ENCODE data around the gene RFX2. TPM values are rescaled to one million over a fixed set of nuclear protein-coding genes. Genes with fewer than 3 reads are reported as not detected.

Gene RFX2
- total RNA-seq, 1 donor from 2014 or later: 6.5 TPM

DNA sequence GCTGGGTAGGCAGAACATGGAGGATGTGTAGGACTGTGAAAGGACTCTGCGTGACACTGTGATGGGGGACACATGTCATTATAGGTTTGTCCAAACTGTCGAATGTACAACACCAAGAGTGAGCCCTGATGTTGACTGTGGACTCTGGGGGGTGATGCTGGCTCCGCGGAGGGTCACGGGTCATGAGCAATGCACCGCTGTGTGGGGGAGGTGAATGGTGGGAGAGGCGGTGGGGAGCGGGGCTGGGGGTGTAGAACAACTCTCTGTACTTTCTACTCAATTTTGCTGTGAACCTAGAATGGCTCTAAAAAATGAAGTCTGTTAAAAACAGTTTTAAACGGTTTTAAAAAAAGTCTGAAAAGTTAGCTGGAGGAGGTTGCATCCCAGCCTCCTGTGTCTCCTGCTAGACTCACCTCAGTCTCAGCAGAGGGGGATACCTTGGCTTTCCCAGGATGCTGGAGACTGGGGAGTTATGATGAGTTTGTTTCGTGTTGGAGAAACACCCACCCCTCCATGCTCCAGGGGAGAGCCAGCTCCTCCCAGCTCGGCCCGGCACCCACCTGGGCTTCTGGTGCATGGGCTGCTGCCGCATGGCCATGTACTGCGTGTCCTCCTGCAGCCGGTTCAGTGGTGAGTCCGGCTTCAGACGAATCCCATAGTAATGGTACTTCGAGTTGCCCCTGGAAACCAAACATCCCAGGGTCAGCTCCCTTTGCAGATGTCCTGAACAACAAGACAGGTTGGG, 97.7 kb downstream of the RFX2 start:
- Mint-ChIP-seq H3K4me3 (ENCODE audit: unreplicated experiment) (no peak overlapping the region), H3K27me3 (ENCODE audit: low read depth) (no peaks in the 10 kb centered on the region), H3K9me3 (ENCODE audit: low read depth) (no peaks in the 10 kb centered on the region), H3K4me1 (ENCODE audit: low read depth) (peaks cover 4% of the 10 kb centered on the region), H3K27ac (ENCODE audit: unreplicated experiment) (no peak overlapping the region), H3K36me3 (ENCODE audit: low read depth) (peaks cover 8% of the 10 kb centered on the region)
- TF ChIP-seq, protein P1, sequence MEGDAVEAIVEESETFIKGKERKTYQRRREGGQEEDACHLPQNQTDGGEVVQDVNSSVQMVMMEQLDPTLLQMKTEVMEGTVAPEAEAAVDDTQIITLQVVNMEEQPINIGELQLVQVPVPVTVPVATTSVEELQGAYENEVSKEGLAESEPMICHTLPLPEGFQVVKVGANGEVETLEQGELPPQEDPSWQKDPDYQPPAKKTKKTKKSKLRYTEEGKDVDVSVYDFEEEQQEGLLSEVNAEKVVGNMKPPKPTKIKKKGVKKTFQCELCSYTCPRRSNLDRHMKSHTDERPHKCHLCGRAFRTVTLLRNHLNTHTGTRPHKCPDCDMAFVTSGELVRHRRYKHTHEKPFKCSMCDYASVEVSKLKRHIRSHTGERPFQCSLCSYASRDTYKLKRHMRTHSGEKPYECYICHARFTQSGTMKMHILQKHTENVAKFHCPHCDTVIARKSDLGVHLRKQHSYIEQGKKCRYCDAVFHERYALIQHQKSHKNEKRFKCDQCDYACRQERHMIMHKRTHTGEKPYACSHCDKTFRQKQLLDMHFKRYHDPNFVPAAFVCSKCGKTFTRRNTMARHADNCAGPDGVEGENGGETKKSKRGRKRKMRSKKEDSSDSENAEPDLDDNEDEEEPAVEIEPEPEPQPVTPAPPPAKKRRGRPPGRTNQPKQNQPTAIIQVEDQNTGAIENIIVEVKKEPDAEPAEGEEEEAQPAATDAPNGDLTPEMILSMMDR (IDR thresholded peaks at IDR 0.05): no peak
- DNase-seq (ENCODE audit: low spot score): peak; percentile 55

DNA sequence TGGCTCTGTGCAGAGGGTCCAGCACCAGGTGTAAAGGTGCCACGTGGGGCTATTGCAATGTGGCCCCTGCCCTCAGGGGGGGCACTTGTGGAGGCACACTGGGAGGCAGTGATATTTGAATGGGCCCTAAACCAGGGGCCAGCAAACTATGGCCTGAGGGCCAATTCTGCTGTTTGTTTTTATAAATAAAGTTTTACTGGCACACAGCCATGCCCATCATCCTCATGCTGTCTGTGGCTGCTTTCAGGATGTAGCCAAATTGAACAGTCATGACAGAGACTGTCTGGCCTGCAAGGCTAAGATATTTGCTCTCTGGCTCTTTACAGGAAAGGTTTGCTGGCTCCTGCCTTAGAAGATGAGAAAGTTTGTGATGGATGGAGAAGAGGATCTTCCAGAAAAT, 98.5 kb downstream of the RFX2 start:
- DNase-seq (ENCODE audit: low spot score): no peak
- Mint-ChIP-seq H3K36me3 (ENCODE audit: low read depth) (peaks cover 13% of the 10 kb centered on the region), H3K4me3 (ENCODE audit: unreplicated experiment) (no peak overlapping the region), H3K9me3 (ENCODE audit: low read depth) (no peaks in the 10 kb centered on the region), H3K4me1 (ENCODE audit: low read depth) (peaks cover 4% of the 10 kb centered on the region), H3K27me3 (ENCODE audit: low read depth) (no peaks in the 10 kb centered on the region), H3K27ac (ENCODE audit: unreplicated experiment) (peak overlapping the region; percentile 39)
- TF ChIP-seq, protein P1 (IDR thresholded peaks at IDR 0.05): no peak

DNA sequence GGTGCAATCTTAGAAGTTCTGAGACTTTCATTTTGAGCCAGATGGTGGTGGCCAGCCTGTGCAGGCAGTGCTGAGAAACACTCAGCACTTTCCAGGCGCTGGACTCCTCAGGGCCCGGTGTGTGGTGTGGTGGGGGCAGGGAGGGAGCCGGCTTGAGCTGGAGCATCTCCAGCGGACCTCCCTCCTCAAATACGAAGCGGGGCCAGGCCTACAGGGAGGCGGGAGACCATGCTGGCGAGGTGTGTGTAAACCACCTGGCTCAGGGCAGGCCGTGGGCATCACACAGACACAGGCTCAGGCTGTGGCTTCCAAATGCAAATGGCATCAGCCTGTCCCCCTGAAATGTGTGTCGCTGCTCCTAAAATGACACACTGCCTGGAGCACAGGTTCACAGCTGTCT, 99.1 kb downstream of the RFX2 start:
- no peak overlapping the region for H3K27ac Mint-ChIP-seq (ENCODE audit: unreplicated experiment)
- TF ChIP-seq, protein P1 (IDR thresholded peaks at IDR 0.05): no peak

DNA sequence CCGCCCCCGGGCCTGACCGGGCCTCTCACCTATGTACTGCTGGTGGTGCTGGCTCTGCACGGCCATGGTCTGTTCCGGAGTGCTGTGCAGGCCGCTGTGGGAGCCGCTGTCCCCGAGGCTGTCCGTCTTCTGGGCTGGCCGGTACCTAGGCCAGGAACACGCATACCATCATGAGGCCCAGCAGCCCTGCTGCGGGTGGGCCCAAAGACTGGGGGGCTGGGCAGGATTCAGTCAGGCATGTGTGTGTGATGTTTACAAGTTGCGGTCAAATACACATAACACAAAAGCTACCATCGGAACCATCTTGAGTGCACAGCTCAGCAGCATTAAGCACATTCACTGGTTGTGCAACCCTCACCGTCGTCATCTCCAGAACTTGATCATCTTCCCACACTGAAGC, 100.2 kb downstream of the RFX2 start:
- no peaks in the 10 kb centered on the region for H3K27me3 Mint-ChIP-seq (ENCODE audit: low read depth)
- DNase-seq (ENCODE audit: low spot score): peak; percentile 81
- H3K36me3 Mint-ChIP-seq (ENCODE audit: low read depth): peaks cover 13% of the 10 kb centered on the region
- H3K4me3 Mint-ChIP-seq (ENCODE audit: unreplicated experiment): no peak overlapping the region
- peaks cover 4% of the 10 kb centered on the region for H3K4me1 Mint-ChIP-seq (ENCODE audit: low read depth)
- no peak overlapping the region for H3K27ac Mint-ChIP-seq (ENCODE audit: unreplicated experiment)
- H3K9me3 Mint-ChIP-seq (ENCODE audit: low read depth): no peaks in the 10 kb centered on the region
- TF ChIP-seq, protein P1 (IDR thresholded peaks at IDR 0.05): no peak

More for the DNA sequence above, 99.1 kb downstream of the RFX2 start:
- Mint-ChIP-seq H3K36me3 (ENCODE audit: low read depth) (peaks cover 13% of the 10 kb centered on the region), H3K4me1 (ENCODE audit: low read depth) (peaks cover 4% of the 10 kb centered on the region), H3K4me3 (ENCODE audit: unreplicated experiment) (no peak overlapping the region), H3K9me3 (ENCODE audit: low read depth) (no peaks in the 10 kb centered on the region), H3K27me3 (ENCODE audit: low read depth) (no peaks in the 10 kb centered on the region)
- peak; percentile 79 for DNase-seq (ENCODE audit: low spot score)

DNA sequence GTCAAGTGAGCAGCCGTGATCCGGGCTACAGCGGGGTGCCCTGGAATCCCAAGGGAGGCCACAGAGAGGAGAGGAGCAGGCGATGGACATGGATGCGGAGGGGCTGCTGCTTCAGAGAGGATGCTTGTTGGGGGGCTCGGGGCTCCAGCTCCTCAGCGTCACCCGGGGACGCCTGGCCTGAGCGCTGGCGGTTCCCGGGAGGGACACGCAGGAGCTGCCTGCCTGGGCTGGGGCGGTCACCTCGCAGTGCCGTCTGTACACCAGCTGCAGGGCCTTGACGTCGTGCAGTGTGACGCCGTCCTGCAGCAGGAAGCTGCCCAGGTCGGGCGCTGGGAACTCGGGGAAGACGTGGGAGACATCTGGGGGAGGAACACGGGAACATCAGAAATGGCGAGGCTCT, 102.4 kb downstream of the RFX2 start:
- Mint-ChIP-seq H3K9me3 (ENCODE audit: low read depth) (no peaks in the 10 kb centered on the region), H3K27ac (ENCODE audit: unreplicated experiment) (no peak overlapping the region), H3K27me3 (ENCODE audit: low read depth) (no peaks in the 10 kb centered on the region), H3K4me3 (ENCODE audit: unreplicated experiment) (no peak overlapping the region), H3K4me1 (ENCODE audit: low read depth) (no peaks in the 10 kb centered on the region), H3K36me3 (ENCODE audit: low read depth) (peaks cover 13% of the 10 kb centered on the region)
- no peak for DNase-seq (ENCODE audit: low spot score)
- TF ChIP-seq, protein P1 (IDR thresholded peaks at IDR 0.05): no peak

All from chondrocyte (in vitro differentiated cells).